ENCODE results near the gene TAOK1.

TAOK1 gene

GRCh38 chr17:29495011-29495410, 104.8 kb downstream of the TAOK1 start:
- Histone ChIP-seq H3K9me2 (replicated peaks; ENCODE audit: low read depth, low read length) (no peaks in the 10 kb centered on the region), H3K9ac (ENCODE audit: low read depth, low read length, poor library complexity, severe bottlenecking) (no peak overlapping the region), H3F3A (ENCODE audit: low read depth) (no peaks in the 10 kb centered on the region; the same call in 1 of the 2 replicates), H3K4me1 (ENCODE audit: insufficient read depth, low read length, poor library complexity, severe bottlenecking) (no peaks in the 10 kb centered on the region), H2AFZ (ENCODE audit: low read length) (no peak overlapping the region), H3K4me2 (ENCODE audit: low read depth, low read length, poor library complexity, severe bottlenecking) (no peak overlapping the region), H3K9me3 (ENCODE audit: insufficient read depth, low read depth, low read length) (no peaks in the 10 kb centered on the region), H3K4me3 (ENCODE audit: low read length, poor library complexity, severe bottlenecking) (no peak overlapping the region), H3K36me3 (ENCODE audit: insufficient read depth, low read length) (peaks cover 65% of the 10 kb centered on the region), H3K27me3 (ENCODE audit: insufficient read depth, low read length, poor library complexity, severe bottlenecking) (no peaks in the 10 kb centered on the region), H3K79me2 (ENCODE audit: insufficient read depth, low read length) (no peaks in the 10 kb centered on the region), H4K20me1 (ENCODE audit: insufficient read depth, low read length, poor library complexity, severe bottlenecking) (no peaks in the 10 kb centered on the region)
- TF ChIP-seq EZH2phosphoT487 (IDR thresholded peaks at IDR 0.05; ENCODE audit: borderline replicate concordance) = no peak
- TF ChIP-seq, protein P1, sequence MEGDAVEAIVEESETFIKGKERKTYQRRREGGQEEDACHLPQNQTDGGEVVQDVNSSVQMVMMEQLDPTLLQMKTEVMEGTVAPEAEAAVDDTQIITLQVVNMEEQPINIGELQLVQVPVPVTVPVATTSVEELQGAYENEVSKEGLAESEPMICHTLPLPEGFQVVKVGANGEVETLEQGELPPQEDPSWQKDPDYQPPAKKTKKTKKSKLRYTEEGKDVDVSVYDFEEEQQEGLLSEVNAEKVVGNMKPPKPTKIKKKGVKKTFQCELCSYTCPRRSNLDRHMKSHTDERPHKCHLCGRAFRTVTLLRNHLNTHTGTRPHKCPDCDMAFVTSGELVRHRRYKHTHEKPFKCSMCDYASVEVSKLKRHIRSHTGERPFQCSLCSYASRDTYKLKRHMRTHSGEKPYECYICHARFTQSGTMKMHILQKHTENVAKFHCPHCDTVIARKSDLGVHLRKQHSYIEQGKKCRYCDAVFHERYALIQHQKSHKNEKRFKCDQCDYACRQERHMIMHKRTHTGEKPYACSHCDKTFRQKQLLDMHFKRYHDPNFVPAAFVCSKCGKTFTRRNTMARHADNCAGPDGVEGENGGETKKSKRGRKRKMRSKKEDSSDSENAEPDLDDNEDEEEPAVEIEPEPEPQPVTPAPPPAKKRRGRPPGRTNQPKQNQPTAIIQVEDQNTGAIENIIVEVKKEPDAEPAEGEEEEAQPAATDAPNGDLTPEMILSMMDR (conservative IDR thresholded peaks at IDR 0.05; ENCODE audit: low read length) = no peak

- H3K4me2 ChIP-seq (ENCODE audit: low read depth, low read length, poor library complexity, severe bottlenecking) = no peak overlapping the region
- H4K20me1 ChIP-seq (ENCODE audit: insufficient read depth, low read length, poor library complexity, severe bottlenecking) = no peaks in the 10 kb centered on the region
- H3K4me1 ChIP-seq (ENCODE audit: insufficient read depth, low read length, poor library complexity, severe bottlenecking) = no peaks in the 10 kb centered on the region
- no peaks in the 10 kb centered on the region for H3F3A ChIP-seq (ENCODE audit: low read depth)
- H3K27me3 ChIP-seq (ENCODE audit: insufficient read depth, low read length, poor library complexity, severe bottlenecking) = no peaks in the 10 kb centered on the region
- H3K36me3 ChIP-seq (ENCODE audit: insufficient read depth, low read length) = peaks cover 84% of the 10 kb centered on the region
- H3K4me3 ChIP-seq (ENCODE audit: low read length, poor library complexity, severe bottlenecking) = no peak overlapping the region
- no peaks in the 10 kb centered on the region for H3K9me3 ChIP-seq (ENCODE audit: insufficient read depth, low read depth, low read length)
- TF ChIP-seq, protein P1 (conservative IDR thresholded peaks at IDR 0.05; ENCODE audit: low read length) = no peak
- no peak for TF ChIP-seq EZH2phosphoT487 (IDR thresholded peaks at IDR 0.05; ENCODE audit: borderline replicate concordance)
- H2AFZ ChIP-seq (ENCODE audit: low read length) = no peak overlapping the region
- no peak overlapping the region for H3K9ac ChIP-seq (ENCODE audit: low read depth, low read length, poor library complexity, severe bottlenecking)
- H3K79me2 ChIP-seq (ENCODE audit: insufficient read depth, low read length) = no peaks in the 10 kb centered on the region
- no peaks in the 10 kb centered on the region for H3K9me2 ChIP-seq (replicated peaks; ENCODE audit: low read depth, low read length)
Observed at GRCh38 chr17:29504711-29505110, 114.5 kb downstream of the TAOK1 start.

DNA sequence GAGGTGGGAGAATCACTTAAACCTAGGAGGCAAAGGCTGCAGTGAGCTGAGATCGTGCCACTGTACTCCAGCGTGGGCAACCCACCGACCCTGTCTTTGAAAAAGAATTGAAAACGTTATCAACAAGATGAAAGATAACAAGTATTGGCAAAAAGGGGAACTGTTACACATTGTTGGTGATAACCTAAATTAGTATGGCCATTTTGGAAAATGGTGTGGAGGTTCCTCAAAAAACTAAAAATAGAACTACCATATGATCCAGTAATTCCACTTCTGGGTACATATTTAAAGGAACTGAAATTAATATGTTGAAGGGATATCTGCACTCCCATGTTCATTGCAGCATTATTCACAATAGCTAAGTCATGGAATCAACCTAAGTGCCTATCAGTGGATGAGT, 115.7 kb downstream of the TAOK1 start:
- peaks cover 83% of the 10 kb centered on the region for H3K36me3 ChIP-seq (ENCODE audit: insufficient read depth, low read length)
- H3F3A ChIP-seq (ENCODE audit: low read depth) = no peaks in the 10 kb centered on the region
- no peaks in the 10 kb centered on the region for H4K20me1 ChIP-seq (ENCODE audit: insufficient read depth, low read length, poor library complexity, severe bottlenecking)
- TF ChIP-seq, protein P1 (conservative IDR thresholded peaks at IDR 0.05; ENCODE audit: low read length) = no peak
- no peak for TF ChIP-seq EZH2phosphoT487 (IDR thresholded peaks at IDR 0.05; ENCODE audit: borderline replicate concordance)
- H3K79me2 ChIP-seq (ENCODE audit: insufficient read depth, low read length) = no peaks in the 10 kb centered on the region
- H3K4me2 ChIP-seq (ENCODE audit: low read depth, low read length, poor library complexity, severe bottlenecking) = no peak overlapping the region
- no peak overlapping the region for H3K9ac ChIP-seq (ENCODE audit: low read depth, low read length, poor library complexity, severe bottlenecking)
- H3K9me2 ChIP-seq (replicated peaks; ENCODE audit: low read depth, low read length) = no peaks in the 10 kb centered on the region
- H3K27me3 ChIP-seq (ENCODE audit: insufficient read depth, low read length, poor library complexity, severe bottlenecking) = no peaks in the 10 kb centered on the region
- H3K4me1 ChIP-seq (ENCODE audit: insufficient read depth, low read length, poor library complexity, severe bottlenecking) = no peaks in the 10 kb centered on the region
- H3K4me3 ChIP-seq (ENCODE audit: low read length, poor library complexity, severe bottlenecking) = no peak overlapping the region
- H3K9me3 ChIP-seq (ENCODE audit: insufficient read depth, low read depth, low read length) = no peaks in the 10 kb centered on the region
- no peak overlapping the region for H2AFZ ChIP-seq (ENCODE audit: low read length)
